ENCODE results near the gene PHYHIPL.
"Not testable (repeated sequence)": the region's sequence is repeated elsewhere in the genome, so short reads cannot be mapped to it uniquely, and the experiment has no call there.

Gene PHYHIPL

DNA sequence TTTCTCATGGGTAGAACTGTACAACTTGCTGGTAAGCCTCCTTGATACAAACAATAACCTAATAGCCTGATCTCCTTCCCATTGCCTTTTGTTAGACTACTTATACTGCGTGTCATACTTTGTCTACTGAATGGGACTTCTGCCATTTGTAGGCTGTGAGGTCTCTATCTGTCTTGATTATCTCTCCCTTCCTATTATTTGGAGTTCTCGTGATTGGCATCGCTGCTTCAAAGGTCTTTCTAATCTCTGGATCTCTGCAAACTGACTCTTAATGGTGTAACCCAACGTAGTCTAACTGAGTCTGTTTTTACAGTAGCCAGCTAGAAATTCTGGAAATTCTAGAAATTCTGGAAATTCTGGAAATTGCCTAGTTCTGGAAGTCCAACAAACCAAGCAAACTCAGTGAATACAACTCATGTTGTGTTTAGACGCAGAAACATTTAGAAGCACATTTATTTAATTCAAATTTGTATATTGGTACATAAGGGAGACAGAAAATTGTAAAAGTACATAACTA is 29.8 kb downstream of the PHYHIPL start:
- no peak for DNase-seq

GRCh38 chr10:59212301-59212798 is 35.9 kb downstream of the PHYHIPL start:
- DNase-seq = no peak

DNA sequence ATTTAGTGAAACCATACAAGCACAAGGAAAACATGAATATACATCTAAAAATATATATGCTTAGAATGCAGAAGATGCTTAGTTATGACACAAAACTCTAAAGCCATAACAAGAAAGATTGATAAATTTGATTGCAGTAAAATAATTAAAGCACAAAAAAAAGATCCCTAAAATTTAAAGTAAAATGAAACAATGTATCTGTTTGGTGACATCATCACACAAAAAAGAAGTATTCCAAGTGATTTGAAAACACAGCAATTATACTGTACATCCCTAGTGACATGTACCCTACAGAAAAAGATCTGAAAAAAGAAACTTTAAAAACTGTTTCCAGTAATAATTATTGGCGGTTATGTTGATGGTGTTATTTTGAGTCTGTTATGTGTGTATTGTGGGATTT is 37.7 kb downstream of the PHYHIPL start:
- no peak for DNase-seq

DNA sequence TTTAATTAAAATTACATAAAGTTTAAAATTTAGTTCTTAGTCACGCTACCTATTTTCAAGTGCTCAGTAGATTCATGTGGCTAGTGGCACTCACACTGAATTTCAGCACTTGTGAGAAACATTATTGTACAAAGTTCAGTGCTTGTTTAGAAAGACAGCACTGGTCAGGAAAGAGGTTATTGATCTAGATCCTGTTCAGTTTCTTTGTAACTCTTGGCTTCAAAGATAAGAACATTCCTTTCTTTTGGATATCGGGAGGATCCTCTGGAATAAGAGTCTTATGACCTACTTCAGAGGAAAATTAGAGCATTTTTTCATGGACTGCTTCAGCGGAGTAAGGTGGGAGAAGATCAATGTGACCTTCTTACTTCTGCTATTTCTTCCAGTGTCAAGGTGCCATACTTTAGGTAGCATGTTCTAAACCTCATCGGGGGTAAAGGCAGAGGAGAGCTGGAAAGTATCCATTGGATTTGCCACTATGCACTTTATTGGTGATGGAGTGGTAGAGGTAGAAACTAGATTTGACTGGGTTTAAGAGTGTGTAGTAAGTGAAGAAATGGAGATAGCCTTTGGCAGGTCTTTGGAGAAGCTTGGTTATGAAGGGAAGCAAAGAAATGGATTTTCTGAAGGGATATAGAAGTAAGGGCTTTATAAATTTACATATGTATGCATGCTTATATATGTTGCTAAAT is 39.9 kb downstream of the PHYHIPL start:
- no peak for DNase-seq

GRCh38 chr10:59222788-59223187 is 46.3 kb downstream of the PHYHIPL start:
- no peak for DNase-seq

- not testable (repeated sequence) for DNase-seq
These were observed 47.2 kb downstream of the PHYHIPL start for GRCh38 chr10:59223597-59223996.

DNA sequence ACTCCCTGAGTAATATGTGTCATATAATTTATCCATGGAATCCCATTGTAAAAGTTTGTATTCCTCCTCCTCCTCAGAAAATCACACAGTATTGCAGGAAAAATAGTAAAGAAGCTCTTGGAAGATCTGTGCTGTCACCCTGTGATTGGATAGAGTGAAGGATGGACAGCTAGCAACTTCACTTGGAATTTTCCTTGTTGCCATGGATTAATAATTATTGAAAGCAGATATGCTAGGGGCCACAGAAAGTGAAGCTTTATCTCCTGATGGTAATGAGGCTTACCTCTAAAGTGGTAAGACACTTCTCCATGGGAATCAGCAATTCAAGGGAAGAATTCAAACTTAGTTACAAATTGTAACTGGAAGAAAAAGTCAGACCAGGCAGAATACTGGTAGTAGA is 48.8 kb downstream of the PHYHIPL start:
- DNase-seq = no peak

DNA sequence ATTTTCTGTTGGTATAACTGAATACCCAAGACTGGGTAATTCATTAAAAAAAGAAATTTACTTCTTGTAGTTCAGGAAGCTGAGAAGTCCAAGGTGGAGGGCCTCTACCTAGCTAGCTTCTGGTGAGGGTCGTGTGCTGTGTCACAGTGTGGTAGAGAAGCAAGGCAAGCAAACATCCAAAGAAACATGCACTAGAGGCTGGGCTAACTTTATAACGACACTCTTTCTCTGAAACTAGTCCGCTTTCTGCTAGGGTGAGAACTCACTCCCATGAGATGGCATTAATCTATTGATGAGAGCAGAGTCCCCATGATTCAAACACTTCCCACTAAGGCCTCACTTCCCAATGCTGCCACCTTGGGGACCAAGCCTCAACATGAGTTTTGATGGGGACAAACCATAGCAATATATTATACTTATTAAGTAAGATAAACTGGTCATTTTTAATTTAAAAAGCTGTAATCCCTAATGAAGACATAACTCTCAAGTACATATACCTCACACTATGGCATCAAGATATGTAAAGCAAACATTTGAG is 50.8 kb downstream of the PHYHIPL start:
- DNase-seq = no peak

GRCh38 chr10:59229441-59229840 is 53.0 kb downstream of the PHYHIPL start:
- no peak for DNase-seq

DNA sequence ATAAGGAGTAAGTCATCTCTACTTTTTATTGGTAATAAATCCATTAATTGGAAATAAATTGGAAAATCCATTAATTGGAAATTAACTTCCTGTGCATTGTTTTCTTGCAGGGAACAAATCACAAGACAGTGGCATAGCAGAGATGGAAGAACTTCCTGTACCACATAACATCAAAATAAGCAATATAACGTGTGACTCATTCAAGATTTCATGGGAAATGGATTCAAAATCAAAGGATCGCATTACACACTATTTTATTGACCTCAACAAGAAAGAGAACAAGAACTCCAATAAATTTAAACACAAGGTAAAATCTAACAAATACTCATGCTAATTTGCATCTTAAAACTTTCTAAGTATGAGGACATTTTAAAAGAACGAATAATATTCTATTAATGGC is 57.8 kb downstream of the PHYHIPL start:
- DNase-seq = no peak

- DNase-seq = no peak
These were observed 58.5 kb downstream of the PHYHIPL start for GRCh38 chr10:59234816-59235429.

- DNase-seq = no peak
These were observed 59.7 kb downstream of the PHYHIPL start for GRCh38 chr10:59236064-59236697.

DNA sequence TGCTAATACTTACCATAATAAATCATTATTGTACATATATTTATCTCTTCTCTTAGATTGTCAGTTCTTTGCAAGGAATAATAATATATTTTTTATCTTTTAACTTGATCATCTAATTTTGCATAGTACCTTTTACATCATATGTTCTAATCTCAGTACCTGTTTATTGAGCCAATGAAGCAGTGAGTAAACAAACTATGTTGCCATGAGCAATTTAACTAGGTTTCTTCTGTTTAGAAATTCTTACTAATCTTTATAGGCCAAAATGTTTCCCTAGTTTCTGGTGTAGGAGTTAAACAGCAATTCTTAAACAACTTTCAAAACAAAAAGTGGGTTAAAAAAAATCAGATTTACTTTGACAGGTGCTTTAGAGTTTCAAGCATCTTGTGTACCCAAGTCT is 61.3 kb downstream of the PHYHIPL start:
- DNase-seq = no peak

DNA sequence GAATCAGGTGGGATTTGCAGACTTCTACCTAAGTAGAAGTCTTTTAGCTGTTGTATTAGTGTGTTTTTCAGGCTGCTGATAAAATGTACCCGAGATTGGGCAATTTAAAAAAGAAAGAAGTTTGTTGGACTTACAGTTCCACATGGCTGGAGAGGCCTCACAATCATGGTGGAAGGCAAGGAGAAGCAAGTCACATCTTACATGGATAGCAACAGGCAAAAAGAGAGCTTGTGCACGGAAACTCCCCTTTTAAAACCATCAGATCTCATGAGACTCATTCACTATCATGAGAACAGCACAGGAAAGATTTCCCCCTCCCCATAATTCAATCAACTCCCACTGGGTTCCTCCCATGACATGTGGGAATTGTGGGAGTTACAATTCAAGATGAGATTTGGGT is 62.7 kb downstream of the PHYHIPL start:
- not testable (repeated sequence) for DNase-seq

DNA sequence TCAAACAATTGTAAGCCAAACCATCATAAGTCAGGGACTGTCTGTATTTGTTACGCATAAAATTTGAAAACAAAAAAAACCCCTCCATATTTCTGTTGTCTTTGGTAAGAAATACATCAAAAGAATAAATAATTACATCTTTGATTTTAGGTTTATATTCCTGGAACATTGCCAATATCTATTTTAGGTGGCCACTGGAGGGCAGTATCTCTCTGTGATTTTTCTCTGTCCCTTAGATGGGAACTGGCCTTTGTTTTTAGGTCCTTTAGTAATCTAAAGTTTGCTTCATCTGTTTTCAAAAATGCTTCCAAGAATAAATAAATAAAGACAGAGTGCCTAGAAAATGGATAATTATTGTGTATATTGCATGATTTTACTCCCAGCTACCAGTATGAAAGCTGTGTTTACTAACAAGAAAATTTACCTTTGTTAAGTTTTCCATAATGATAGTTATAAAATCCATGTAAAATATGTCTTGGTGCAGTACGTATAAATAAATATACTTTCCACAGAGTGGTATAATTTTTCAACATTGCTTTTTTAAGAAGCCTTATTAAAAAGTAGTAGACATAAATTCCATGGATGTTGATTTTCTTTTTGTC is 64.2 kb downstream of the PHYHIPL start:
- DNase-seq = no peak

DNA sequence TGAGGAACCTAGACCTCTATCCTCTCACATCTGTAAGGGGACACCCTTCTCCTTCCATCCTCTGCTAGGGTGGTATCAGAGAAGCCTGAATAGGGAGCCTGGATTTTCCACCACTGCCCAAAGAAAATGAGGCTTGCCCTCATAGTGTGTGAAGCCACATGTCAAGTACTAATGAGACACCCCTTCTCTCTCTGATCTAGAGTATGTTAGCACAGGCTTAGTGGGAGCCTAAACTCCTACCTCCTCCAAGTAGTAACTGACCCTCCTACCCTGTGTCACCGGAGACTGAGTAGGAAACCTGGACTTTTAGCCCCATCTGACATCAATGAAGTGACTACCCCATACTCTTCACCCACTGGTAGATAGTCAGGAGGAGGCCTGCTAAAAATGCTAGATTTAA is 65.6 kb downstream of the PHYHIPL start:
- DNase-seq = no peak

DNA sequence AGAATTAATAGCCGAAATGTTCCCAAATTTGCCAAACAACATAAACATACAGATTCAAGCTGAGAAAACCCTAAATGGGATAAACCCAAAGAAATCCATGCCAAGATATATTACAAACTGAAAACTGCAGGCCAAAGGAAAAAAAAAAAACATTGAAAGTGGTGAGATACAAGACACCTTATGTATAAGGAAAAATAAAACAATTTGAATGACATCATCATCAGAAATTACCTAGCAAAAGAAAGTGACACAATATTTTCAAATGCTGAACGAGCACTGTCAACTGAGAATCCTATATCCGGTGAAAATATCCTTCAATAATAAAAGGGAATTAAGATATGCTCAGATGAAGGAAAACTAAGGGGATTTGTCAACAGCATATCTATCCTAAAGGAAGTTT is 66.5 kb downstream of the PHYHIPL start:
- no peak for DNase-seq

- no peak for DNase-seq
These were observed 67.3 kb downstream of the PHYHIPL start for GRCh38 chr10:59243611-59244195.

DNA sequence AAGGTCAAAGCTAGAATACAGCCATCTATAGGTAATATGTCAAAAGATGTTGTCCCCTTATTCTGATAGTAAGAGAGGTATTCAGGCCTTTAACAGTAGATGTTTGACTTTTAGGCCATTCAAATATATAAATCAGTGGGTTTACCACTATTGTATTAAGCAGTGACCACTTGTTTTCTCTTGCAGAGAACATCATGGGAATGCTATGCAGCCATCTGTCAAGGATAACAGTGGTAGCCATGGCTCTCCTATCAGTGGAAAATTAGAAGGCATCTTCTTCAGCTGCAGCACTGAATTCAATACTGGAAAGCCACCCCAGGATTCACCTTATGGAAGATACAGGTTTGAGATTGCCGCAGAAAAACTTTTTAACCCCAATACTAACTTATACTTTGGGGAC is 68.4 kb downstream of the PHYHIPL start:
- DNase-seq = no peak

DNA sequence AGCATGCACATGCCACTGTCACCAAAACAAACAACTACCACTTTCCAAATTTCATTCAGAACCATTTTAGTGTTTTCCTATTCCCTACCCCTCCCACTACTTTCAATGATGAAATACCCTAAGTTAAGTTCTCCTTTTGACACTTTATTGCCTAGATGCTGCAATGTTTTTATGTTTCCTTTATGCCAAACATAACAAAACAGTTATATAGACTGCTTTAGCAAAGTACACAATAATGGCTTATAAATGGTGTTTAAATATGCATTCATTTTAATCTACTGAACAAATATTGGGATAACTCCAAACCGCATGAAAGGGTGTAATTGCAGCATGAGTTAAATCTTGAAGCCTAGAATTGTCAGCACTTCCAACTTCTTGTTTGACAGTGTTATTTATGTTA is 69.2 kb downstream of the PHYHIPL start:
- no peak for DNase-seq

GRCh38 chr10:59252491-59252890 is 76.0 kb downstream of the PHYHIPL start:
- no peak for DNase-seq

GRCh38 chr10:59255463-59255862 is 79.0 kb downstream of the PHYHIPL start:
- no peak for DNase-seq

GRCh38 chr10:59257224-59257623 is 80.8 kb downstream of the PHYHIPL start:
- DNase-seq = no peak
